Neuronal stem cell (in vitro differentiated cells): ENCODE results near the gene CELA1.
A peak's percentile ranks its signal among the peaks of the same experiment; 100 is the strongest.

Source experiments
- DNase-seq: peaks from one replicate; pipeline ENCODE4 v3.0.0-alpha.2; 2013; ENCODE audit warnings: low spot score
- H2AFZ ChIP-seq: one replicate; pipeline ENCODE4 v1.6.1; 2013; ENCODE audit warnings: mild to moderate bottlenecking, low read length, inconsistent platforms
- H2AK5ac ChIP-seq: 2 replicates; pipeline ENCODE4 v1.6.1; 2013; ENCODE audit warnings: low read depth, mild to moderate bottlenecking, inconsistent platforms, low read length, moderate library complexity, mixed read lengths
- H2BK120ac ChIP-seq: 2 replicates; pipeline ENCODE4 v1.6.1; 2013; ENCODE audit warnings: low read depth, mild to moderate bottlenecking, inconsistent platforms, low read length, moderate library complexity, mixed read lengths
- H2BK12ac ChIP-seq: one replicate; pipeline ENCODE4 v1.6.1; 2013; ENCODE audit warnings: low read length, inconsistent platforms
- H2BK15ac ChIP-seq: 2 replicates; pipeline ENCODE4 v1.6.1; 2013; ENCODE audit warnings: mild to moderate bottlenecking, low read length, inconsistent platforms, mixed read lengths
- H2BK5ac ChIP-seq: one replicate; pipeline ENCODE4 v1.6.1; 2013; ENCODE audit warnings: inconsistent platforms, mild to moderate bottlenecking, low read length, moderate library complexity
- H3K14ac ChIP-seq: one replicate; pipeline ENCODE4 v1.6.1; 2013; ENCODE audit warnings: low read length, inconsistent platforms
- H3K18ac ChIP-seq: 2 replicates; pipeline ENCODE4 v1.6.1; 2013; ENCODE audit warnings: low read length, inconsistent platforms
- H3K23ac ChIP-seq: 2 replicates; pipeline ENCODE4 v1.6.1; 2013; ENCODE audit warnings: low read depth, mild to moderate bottlenecking, mixed read lengths, low read length, inconsistent platforms; ENCODE audit not compliant: poor library complexity
- H3K27ac ChIP-seq: replicated peaks from 3 replicates; pipeline ENCODE4 v1.5.1; 2013; ENCODE audit warnings: low read length, inconsistent platforms
- H3K27me3 ChIP-seq, 3 experiments: 2 replicates each; pipeline ENCODE4 v1.6.1; 2013; ENCODE audit warnings: low read length in 3 of 3, mild to moderate bottlenecking in 2 of 3, inconsistent platforms in 1 of 3, low read depth in 1 of 3, mixed read lengths in 1 of 3, moderate library complexity in 1 of 3; ENCODE audit not compliant: control insufficient read depth in 3 of 3, insufficient read depth in 3 of 3
- H3K36me3 ChIP-seq, 2 donors: replicated peaks in 1 of 2; 2 replicates each; pipeline ENCODE4 v1.6.1; 2013; ENCODE audit warnings: low read length in 2 of 2; ENCODE audit not compliant: control insufficient read depth in 2 of 2, insufficient read depth in 2 of 2
- H3K4ac ChIP-seq: 2 replicates; pipeline ENCODE4 v1.6.1; 2013; ENCODE audit warnings: inconsistent platforms, mild to moderate bottlenecking, low read length, moderate library complexity
- H3K4me1 ChIP-seq, 2 donors: 1 replicate in 1 of 2; 2 replicates in 1 of 2; pipeline ENCODE4 v1.6.1; 2013; ENCODE audit warnings: low read length in 2 of 2, low read depth in 1 of 2; ENCODE audit not compliant: control insufficient read depth in 2 of 2, insufficient read depth in 1 of 2
- H3K4me2 ChIP-seq: one replicate; pipeline ENCODE4 v1.6.1; 2013; ENCODE audit warnings: mild to moderate bottlenecking, low read length, inconsistent platforms; ENCODE audit not compliant: insufficient read depth, poor library complexity, severe bottlenecking
- H3K4me3 ChIP-seq, 2 donors: 2 replicates each; pipeline ENCODE4 v1.5.1; 2013; ENCODE audit warnings: low read length in 2 of 2, mild to moderate bottlenecking in 2 of 2, inconsistent platforms in 1 of 2, moderate library complexity in 1 of 2
- H3K79me1 ChIP-seq: one replicate; pipeline ENCODE4 v1.6.1; 2013; ENCODE audit warnings: low read depth, mild to moderate bottlenecking, inconsistent platforms, low read length, moderate library complexity
- H3K9ac ChIP-seq: one replicate; pipeline ENCODE4 v1.6.1; 2013; ENCODE audit warnings: mild to moderate bottlenecking, low read depth, low read length, inconsistent platforms; ENCODE audit not compliant: poor library complexity
- H3K9me3 ChIP-seq, 2 donors: replicated peaks in 1 of 2; 2 replicates each; pipeline versions ENCODE3 to v1.6.1; 2013; ENCODE audit warnings: low read length in 2 of 2, mild to moderate bottlenecking in 2 of 2, inconsistent platforms in 1 of 2, low read depth in 1 of 2, mixed read lengths in 1 of 2, moderate library complexity in 1 of 2; ENCODE audit not compliant: control insufficient read depth in 2 of 2, insufficient read depth in 1 of 2
- H4K8ac ChIP-seq: one replicate; pipeline ENCODE4 v1.6.1; 2013; ENCODE audit warnings: low read depth, mild to moderate bottlenecking, inconsistent platforms, low read length, moderate library complexity
- H4K91ac ChIP-seq: one replicate; pipeline ENCODE4 v1.6.1; 2013; ENCODE audit warnings: low read length, low read depth, mild to moderate bottlenecking, inconsistent platforms; ENCODE audit not compliant: poor library complexity
- WGBS, 2 donors: extraction: QIAGEN DNeasy Blood & Tissue Kit; methylation state at CpG; one replicate each; pipeline ENCODE4 v1.1.7; 2013; ENCODE audit warnings: missing lambda C conversion rate in 2 of 2, mixed read lengths in 1 of 2; ENCODE audit not compliant: insufficient read length in 2 of 2, insufficient replicate concordance in 1 of 2; ENCODE audit errors: extremely low coverage in 2 of 2; 5-methylcytosine and 5-hydroxymethylcytosine counted together

Gene CELA1

DNA sequence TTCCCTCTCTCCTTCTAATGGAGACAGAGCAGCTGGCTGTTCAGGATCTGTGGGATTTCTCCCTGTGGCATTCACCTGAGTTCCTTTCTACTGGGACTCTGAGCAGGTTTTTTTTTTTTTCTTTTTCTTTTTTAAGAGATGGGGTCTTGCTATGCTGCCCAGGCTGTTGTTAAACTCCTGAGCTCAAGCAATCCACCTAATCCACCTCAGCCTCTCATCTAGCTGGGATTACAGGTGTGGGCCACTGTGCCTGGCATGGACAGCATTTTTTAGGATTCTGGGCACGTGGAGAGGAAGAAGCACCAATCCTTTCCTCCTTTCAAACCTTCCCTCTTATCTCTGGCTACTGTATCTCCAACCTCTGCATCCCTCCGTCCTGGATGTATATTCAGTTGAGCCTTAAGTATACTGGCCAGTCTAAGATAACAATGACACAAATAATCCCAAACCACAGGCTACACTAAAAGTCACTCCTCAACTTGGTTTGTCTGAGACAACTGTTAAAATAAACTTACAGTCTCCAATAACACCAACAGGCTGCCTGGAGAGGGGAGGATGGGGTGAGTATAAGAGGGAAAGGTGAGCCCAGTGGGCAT is 16.4 kb upstream of the CELA1 start:
- H3K79me1 ChIP-seq: no peaks in the 10 kb centered on the region
- no peak overlapping the region for H3K27ac ChIP-seq
- H4K91ac ChIP-seq: no peak overlapping the region
- peaks cover 0 to 1% of the 10 kb centered on the region in 2 donors for H3K4me1 ChIP-seq
- H3K27me3 ChIP-seq: peaks cover 0 to 24% (median 2%) of the 10 kb centered on the region in 3 experiments
- no peak for DNase-seq
- no peak overlapping the region for H3K4me2 ChIP-seq
- H4K8ac ChIP-seq: no peak overlapping the region
- no peak overlapping the region for H2AFZ ChIP-seq
- no peak overlapping the region for H3K18ac ChIP-seq
- no peak overlapping the region for H3K23ac ChIP-seq
- H2BK120ac ChIP-seq: no peak overlapping the region
- no peak overlapping the region for H3K14ac ChIP-seq
- H3K4me3 ChIP-seq: no peak overlapping the region
- no peak overlapping the region for H3K4ac ChIP-seq
- H3K9ac ChIP-seq: no peak overlapping the region
- H3K9me3 ChIP-seq: no peaks in the 10 kb centered on the region
- H2BK5ac ChIP-seq: no peak overlapping the region
- H2BK15ac ChIP-seq: no peak overlapping the region
- WGBS, 2 donors: no CpG with 5 or more reads among the region's 2 CpGs
- no peaks in the 10 kb centered on the region for H3K36me3 ChIP-seq
- H2AK5ac ChIP-seq: no peak overlapping the region
- H2BK12ac ChIP-seq: no peak overlapping the region

DNA sequence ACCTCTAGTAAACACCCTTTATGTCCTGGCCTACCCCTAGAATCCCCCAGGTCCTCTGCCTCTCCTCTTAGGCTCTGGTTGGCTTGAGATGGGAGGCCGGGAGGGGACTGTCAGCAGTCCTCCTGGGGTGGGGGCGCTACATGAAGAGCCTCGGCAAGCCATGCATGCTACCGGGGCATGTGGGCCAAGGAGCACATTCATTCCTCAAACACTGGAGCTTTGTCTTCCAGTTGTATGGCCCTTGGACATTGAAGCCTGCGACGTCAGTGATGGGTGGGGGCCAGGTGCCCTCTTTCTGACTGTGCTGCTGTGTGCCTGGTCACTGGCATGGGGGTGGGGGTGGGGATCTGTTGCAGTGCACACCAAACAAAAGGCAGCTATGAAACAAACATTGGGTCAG is 15.8 kb upstream of the CELA1 start:
- no peak overlapping the region for H2AFZ ChIP-seq
- H2BK5ac ChIP-seq: no peak overlapping the region
- no peak overlapping the region for H2BK120ac ChIP-seq
- H2BK15ac ChIP-seq: no peak overlapping the region
- H3K9me3 ChIP-seq: no peaks in the 10 kb centered on the region
- no peak overlapping the region for H3K14ac ChIP-seq
- no peak overlapping the region for H4K8ac ChIP-seq
- peak overlapping the region; percentile 14 for H3K23ac ChIP-seq
- no peak for DNase-seq
- no peaks in the 10 kb centered on the region for H3K36me3 ChIP-seq
- peak overlapping the region; percentile 27 for H3K18ac ChIP-seq
- no peak overlapping the region for H3K4me2 ChIP-seq
- no peak overlapping the region for H3K4me3 ChIP-seq
- WGBS, 2 donors: no CpG with 5 or more reads among the region's 6 CpGs
- no peak overlapping the region for H4K91ac ChIP-seq
- peaks cover 0 to 24% (median 2%) of the 10 kb centered on the region in 3 experiments for H3K27me3 ChIP-seq
- no peaks in the 10 kb centered on the region for H3K4me1 ChIP-seq
- H3K9ac ChIP-seq: no peak overlapping the region
- H3K4ac ChIP-seq: no peak overlapping the region
- H3K79me1 ChIP-seq: no peaks in the 10 kb centered on the region
- no peak overlapping the region for H3K27ac ChIP-seq
- peak overlapping the region; percentile 41 for H2AK5ac ChIP-seq
- H2BK12ac ChIP-seq: no peak overlapping the region

DNA sequence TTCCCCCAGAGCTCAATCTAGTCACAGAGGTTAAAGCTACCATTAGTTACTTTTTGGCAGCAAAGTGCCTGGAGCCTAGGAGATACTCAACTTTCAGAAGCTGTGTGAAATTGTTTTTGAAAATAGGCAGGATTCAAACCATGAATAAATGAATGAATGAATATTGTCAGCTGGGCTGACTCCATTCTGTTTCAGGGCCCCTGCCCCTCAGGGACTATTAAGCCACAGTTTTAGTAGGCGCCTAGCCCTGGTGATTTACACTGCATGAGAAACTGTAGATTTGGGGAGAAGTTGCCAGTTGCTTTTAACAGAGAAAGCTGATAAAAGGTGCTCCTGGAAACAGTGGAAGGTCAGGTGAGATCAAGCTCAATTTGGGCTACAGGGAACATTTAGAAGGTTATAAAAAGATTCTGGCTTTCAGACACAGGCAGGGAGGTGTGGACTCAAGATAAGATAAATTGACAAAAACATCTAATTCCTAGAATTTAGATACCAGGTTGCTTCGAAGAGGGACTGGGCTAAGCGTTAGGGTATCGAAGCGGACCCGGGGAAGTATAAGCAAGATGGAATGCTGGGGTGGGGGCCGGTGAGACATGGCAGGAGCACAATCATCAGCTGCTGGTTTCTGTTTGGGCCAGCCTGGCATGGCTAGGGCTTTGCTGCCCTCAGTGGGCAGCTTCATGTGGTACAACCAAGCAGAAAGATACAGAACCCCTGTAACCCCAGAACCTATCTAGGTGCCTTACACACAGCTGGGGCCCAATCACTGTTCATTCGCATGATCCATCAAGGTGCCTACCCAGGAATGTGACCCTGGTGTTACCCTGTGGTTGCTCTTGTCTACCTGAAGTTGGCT is 14.9 kb upstream of the CELA1 start:
- Histone ChIP-seq H3K23ac (no peak overlapping the region), H3K14ac (no peak overlapping the region), H3K27me3 (peaks cover 0 to 24% (median 2%) of the 10 kb centered on the region in 3 experiments), H3K4me3 (no peak overlapping the region), H4K8ac (no peak overlapping the region), H2BK5ac (no peak overlapping the region), H2BK120ac (no peak overlapping the region), H3K36me3 (no peaks in the 10 kb centered on the region), H2AK5ac (peak overlapping the region; percentile 41), H3K4ac (no peak overlapping the region), H2BK12ac (no peak overlapping the region), H3K4me1 (no peaks in the 10 kb centered on the region), H4K91ac (no peak overlapping the region), H2BK15ac (no peak overlapping the region), H3K9me3 (no peaks in the 10 kb centered on the region), H3K79me1 (no peaks in the 10 kb centered on the region), H3K18ac (peak overlapping the region; percentile 70), H3K9ac (no peak overlapping the region), H3K4me2 (no peak overlapping the region), H2AFZ (no peak overlapping the region), H3K27ac (no peak overlapping the region)
- no peak for DNase-seq
- no CpG with 5 or more reads among the region's 8 CpGs for WGBS, 2 donors

- Histone ChIP-seq H3K27me3 (peaks cover 0 to 24% (median 2%) of the 10 kb centered on the region in 3 experiments), H3K9me3 (no peaks in the 10 kb centered on the region), H4K8ac (no peak overlapping the region), H2BK15ac (no peak overlapping the region), H2AK5ac (no peak overlapping the region), H2AFZ (no peak overlapping the region), H3K27ac (no peak overlapping the region), H3K18ac (no peak overlapping the region), H3K14ac (no peak overlapping the region), H2BK12ac (no peak overlapping the region), H4K91ac (no peak overlapping the region), H3K4me2 (no peak overlapping the region), H3K79me1 (no peaks in the 10 kb centered on the region), H2BK120ac (no peak overlapping the region), H3K4ac (no peak overlapping the region), H3K23ac (no peak overlapping the region), H3K36me3 (no peaks in the 10 kb centered on the region), H3K4me1 (no peaks in the 10 kb centered on the region), H3K9ac (no peak overlapping the region), H3K4me3 (no peak overlapping the region), H2BK5ac (no peak overlapping the region)
- no CpG with 5 or more reads among the region's 2 CpGs for WGBS, 2 donors
- DNase-seq: no peak
Measured at GRCh38 chr12:51360315-51360714, 13.8 kb upstream of the CELA1 start.
